Middle frontal gyrus (tissue), 1 donor: Measurements from ENCODE around the gene KBTBD13.

Experiments
- DNase-seq: peaks from one replicate; pipeline ENCODE4 v3.0.0-alpha.2; 2015; ENCODE audit warnings: low spot score; ENCODE audit errors: extremely low spot score

Gene KBTBD13

GRCh38 chr15:65051266-65051665 is 25.3 kb upstream of the KBTBD13 start:
- DNase-seq, result no peak

GRCh38 chr15:65052956-65053355 is 23.6 kb upstream of the KBTBD13 start:
- DNase-seq, result no peak

GRCh38 chr15:65054333-65055200 is 22.0 kb upstream of the KBTBD13 start:
- peak; percentile 37 for DNase-seq

- no peak for DNase-seq
Measured at GRCh38 chr15:65055201-65055870, 21.2 kb upstream of the KBTBD13 start.

- no peak for DNase-seq
Measured at GRCh38 chr15:65056106-65056505, 20.4 kb upstream of the KBTBD13 start.

- DNase-seq, result no peak
Measured at GRCh38 chr15:65056868-65057548, 19.5 kb upstream of the KBTBD13 start.

GRCh38 chr15:65057549-65057940 is 19.0 kb upstream of the KBTBD13 start:
- no peak for DNase-seq

GRCh38 chr15:65058394-65059368 is 17.9 kb upstream of the KBTBD13 start:
- DNase-seq, result no peak

- no peak for DNase-seq
Measured at GRCh38 chr15:65059369-65059750, 17.2 kb upstream of the KBTBD13 start.

GRCh38 chr15:65059931-65060596 is 16.5 kb upstream of the KBTBD13 start:
- DNase-seq, result no peak

- peak; percentile 9 for DNase-seq
Measured at GRCh38 chr15:65060641-65061397, 15.7 kb upstream of the KBTBD13 start.

- DNase-seq, result no peak
Measured at GRCh38 chr15:65062061-65062460, 14.5 kb upstream of the KBTBD13 start.

- no peak for DNase-seq
Measured at GRCh38 chr15:65062726-65063125, 13.8 kb upstream of the KBTBD13 start.

GRCh38 chr15:65066001-65066634 is 10.4 kb upstream of the KBTBD13 start:
- no peak for DNase-seq

GRCh38 chr15:65066635-65067316 is 9.8 kb upstream of the KBTBD13 start:
- DNase-seq, result no peak

- no peak for DNase-seq
Measured at GRCh38 chr15:65067317-65067644, 9.3 kb upstream of the KBTBD13 start.

GRCh38 chr15:65067645-65068402 is 8.7 kb upstream of the KBTBD13 start, which contains the start of gene RASL12:
RASL12 (minus strand) TSS chr15:65067991; CDS start chr15:65067835, 156 bp downstream.
- DNase-seq, result no peak

GRCh38 chr15:65068403-65068788 is 8.2 kb upstream of the KBTBD13 start:
- no peak for DNase-seq
